ENCODE data around the gene PGD.

PGD gene

GRCh38 chr1:10444795-10445397 lies 46.0 kb downstream of the PGD start:
- no peak for DNase-seq (ENCODE audit: low read depth)
- no peak for TF ChIP-seq CTCF (IDR thresholded peaks at IDR 0.05; ENCODE audit: control insufficient read depth, insufficient read depth, low read depth, low read length, missing control alignments)
- no peak overlapping the region for H3K4me3 ChIP-seq (ENCODE audit: control insufficient read depth, low read depth, low read length)

GRCh38 chr1:10446790-10447422 lies 48.0 kb downstream of the PGD start:
- no peak for TF ChIP-seq CTCF (IDR thresholded peaks at IDR 0.05; ENCODE audit: control insufficient read depth, insufficient read depth, low read depth, low read length, missing control alignments)
- no peak for DNase-seq (ENCODE audit: low read depth)
- H3K4me3 ChIP-seq (ENCODE audit: control insufficient read depth, low read depth, low read length): no peak overlapping the region

- no peak for TF ChIP-seq CTCF (IDR thresholded peaks at IDR 0.05; ENCODE audit: control insufficient read depth, insufficient read depth, low read depth, low read length, missing control alignments)
- no peak within 1 kb of the TSS for H3K4me3 ChIP-seq (ENCODE audit: control insufficient read depth, low read depth, low read length)
- no peak for DNase-seq (ENCODE audit: low read depth)
These were observed 50.9 kb downstream of the PGD start, which contains the start of gene CORT for GRCh38 chr1:10449751-10450150. CORT (plus strand) TSS chr1:10450031; CDS start chr1:10450224, 193 bp downstream.

GRCh38 chr1:10450156-10450814 lies 51.4 kb downstream of the PGD start:
- H3K4me3 ChIP-seq (ENCODE audit: control insufficient read depth, low read depth, low read length): no peak overlapping the region
- no peak for DNase-seq (ENCODE audit: low read depth)
- TF ChIP-seq CTCF (IDR thresholded peaks at IDR 0.05; ENCODE audit: control insufficient read depth, insufficient read depth, low read depth, low read length, missing control alignments): no peak

GRCh38 chr1:10450836-10451235 lies 52.0 kb downstream of the PGD start:
- no peak overlapping the region for H3K4me3 ChIP-seq (ENCODE audit: control insufficient read depth, low read depth, low read length)
- TF ChIP-seq CTCF (IDR thresholded peaks at IDR 0.05; ENCODE audit: control insufficient read depth, insufficient read depth, low read depth, low read length, missing control alignments): no peak
- DNase-seq (ENCODE audit: low read depth): no peak

- no peak for DNase-seq (ENCODE audit: low read depth)
- peak overlapping the region; percentile 32 for H3K4me3 ChIP-seq (ENCODE audit: control insufficient read depth, low read depth, low read length)
- no peak for TF ChIP-seq CTCF (IDR thresholded peaks at IDR 0.05; ENCODE audit: control insufficient read depth, insufficient read depth, low read depth, low read length, missing control alignments)
These were observed 52.4 kb downstream of the PGD start for GRCh38 chr1:10451287-10451686.
